ENCODE measurements around the gene TRIM16. TPM values are rescaled to one million over a fixed set of nuclear protein-coding genes. Genes with fewer than 3 reads are reported as not detected.
"Not testable (repeated sequence)": the region's sequence is repeated elsewhere in the genome, so short reads cannot be mapped to it uniquely, and the experiment has no call there.

Gene TRIM16
- total RNA-seq, 4 donors from 2014 or later: 10.8 to 26.3 (median 13.9) TPM

- Histone ChIP-seq H3K27ac (peak within 1 kb of the TSS; percentile 48 to 71 (median 58)), H3K4me3 (peak within 1 kb of the TSS; percentile 49 to 67 (median 56))
- not testable (repeated sequence) for H3K36me3 ChIP-seq, H3K9me3 ChIP-seq, H3K4me1 ChIP-seq, H3K27me3 ChIP-seq
- 0% methylated on average over 23 to 33 of the region's 44 CpGs for WGBS, 2 donors
- peak; percentile 95 to 99 for DNase-seq (ENCODE audit: low spot score in 2 of 2)
- TF ChIP-seq EP300 (IDR thresholded peaks at IDR 0.05): peak; percentile 53 to 79
- TF ChIP-seq POLR2A (IDR thresholded peaks at IDR 0.05): peak in 1 of 2 donors; percentile 73
Observed at GRCh38 chr17:15699413-15699924, 15.4 kb upstream of the TRIM16 start, which contains the start of gene ZNF286A. Gene ZNF286A (plus strand): TSS chr17:15699752. CDS start chr17:15700330, 578 bp downstream.

GRCh38 chr17:15698967-15699366 lies 14.9 kb upstream of the TRIM16 start:
- not testable (repeated sequence) for H3K27me3 ChIP-seq; H3K36me3 ChIP-seq; DNase-seq (ENCODE audit: low spot score in 2 of 2); H3K4me1 ChIP-seq; H3K9me3 ChIP-seq
- peak overlapping the region in 2 of 4 donors; percentile 65 to 71 for H3K27ac ChIP-seq
- peak overlapping the region; percentile 49 to 67 (median 56) for H3K4me3 ChIP-seq
- 2 to 6% methylated on average over 2 to 3 of the region's 3 CpGs for WGBS, 2 donors

GRCh38 chr17:15687494-15687893 lies 3.4 kb upstream of the TRIM16 start:
- DNase-seq (ENCODE audit: low spot score in 2 of 2); H3K27me3 ChIP-seq; H3K36me3 ChIP-seq; H3K4me3 ChIP-seq; H3K9me3 ChIP-seq; H3K4me1 ChIP-seq; H3K27ac ChIP-seq: not testable (repeated sequence)
- 95 to 96% methylated on average over 1 of the region's 1 CpG for WGBS, 2 donors

GRCh38 chr17:15683135-15683534 lies 976 bp downstream of the TRIM16 start:
- 85 to 88% methylated on average over 3 of the region's 3 CpGs for WGBS, 2 donors
- not testable (repeated sequence) for H3K27me3 ChIP-seq; DNase-seq (ENCODE audit: low spot score in 2 of 2); H3K36me3 ChIP-seq; H3K9me3 ChIP-seq; H3K27ac ChIP-seq; H3K4me3 ChIP-seq; H3K4me1 ChIP-seq

GRCh38 chr17:15675991-15676390 lies 8.1 kb downstream of the TRIM16 start:
- DNase-seq (ENCODE audit: low spot score in 2 of 2); H3K4me1 ChIP-seq; H3K27me3 ChIP-seq; H3K4me3 ChIP-seq; H3K9me3 ChIP-seq; H3K36me3 ChIP-seq; H3K27ac ChIP-seq: not testable (repeated sequence)
- WGBS, 2 donors: 58 to 64% methylated on average over 6 of the region's 6 CpGs

GRCh38 chr17:15674640-15675039 lies 9.5 kb downstream of the TRIM16 start:
- not testable (repeated sequence) for H3K9me3 ChIP-seq; H3K4me1 ChIP-seq; H3K27ac ChIP-seq; H3K4me3 ChIP-seq; H3K27me3 ChIP-seq; DNase-seq (ENCODE audit: low spot score in 2 of 2); H3K36me3 ChIP-seq
- WGBS, 2 donors: 63 to 75% methylated on average over 1 of the region's 1 CpG

- DNase-seq (ENCODE audit: low spot score in 2 of 2); H3K9me3 ChIP-seq; H3K4me1 ChIP-seq; H3K36me3 ChIP-seq; H3K27ac ChIP-seq; H3K4me3 ChIP-seq; H3K27me3 ChIP-seq: not testable (repeated sequence)
- WGBS, 2 donors: 52 to 68% methylated on average over 4 to 5 of the region's 5 CpGs
Observed at GRCh38 chr17:15669526-15669925, 14.6 kb downstream of the TRIM16 start.

- DNase-seq (ENCODE audit: low spot score in 2 of 2): no peak
- Histone ChIP-seq H3K27me3 (no peaks in the 10 kb centered on the region), H3K4me3 (no peak overlapping the region), H3K27ac (no peak overlapping the region), H3K36me3 (peaks cover 0 to 15% (median 0%) of the 10 kb centered on the region in 3 donors), H3K4me1 (no peaks in the 10 kb centered on the region), H3K9me3 (no peaks in the 10 kb centered on the region)
- TF ChIP-seq EP300 (IDR thresholded peaks at IDR 0.05) (no peak), CTCF (IDR thresholded peaks at IDR 0.05) (no peak), POLR2A (IDR thresholded peaks at IDR 0.05) (no peak)
- 90 to 92% methylated on average over 5 of the region's 5 CpGs for WGBS, 2 donors
Observed at GRCh38 chr17:15663691-15664090, 20.4 kb downstream of the TRIM16 start.

GRCh38 chr17:15663176-15663575 lies 20.9 kb downstream of the TRIM16 start:
- no peaks in the 10 kb centered on the region for H3K27me3 ChIP-seq
- no peak overlapping the region for H3K4me3 ChIP-seq
- TF ChIP-seq EP300 (IDR thresholded peaks at IDR 0.05) (no peak), CTCF (IDR thresholded peaks at IDR 0.05) (no peak), POLR2A (IDR thresholded peaks at IDR 0.05) (no peak)
- 90 to 92% methylated on average over 6 of the region's 6 CpGs for WGBS, 2 donors
- H3K4me1 ChIP-seq: no peaks in the 10 kb centered on the region
- no peak for DNase-seq (ENCODE audit: low spot score in 2 of 2)
- H3K27ac ChIP-seq: no peak overlapping the region
- peaks cover 0 to 15% (median 0%) of the 10 kb centered on the region in 3 donors for H3K36me3 ChIP-seq
- H3K9me3 ChIP-seq: no peaks in the 10 kb centered on the region

Data from tibial nerve (tissue), 4 donors.